Activated T-cell treated with anti-CD3 and anti-CD28 coated beads, Interleukin-2, amount 50 U/mL, for 4 hours (primary cell): ENCODE measurements around the gene PAN3. TPM values are rescaled to one million over a fixed set of nuclear protein-coding genes. Genes with fewer than 3 reads are reported as not detected.

Experiments used
- ATAC-seq, 2 donors: fragments of 200-7000 bp; cut with Tn5 transposase; one replicate each; pipeline ENCODE4 v1.10.0; 2021
- DNase-seq: peaks from one replicate; pipeline ENCODE4 v3.0.0-alpha.2; 2020
- H3K27me3 Mint-ChIP-seq: one replicate; pipeline ENCODE4 v1.8.0; 2021; ENCODE audit warnings: low read depth, mixed read lengths
- H3K36me3 Mint-ChIP-seq: one replicate; pipeline ENCODE4 v1.8.0; 2022; ENCODE audit warnings: mixed read lengths; ENCODE audit not compliant: insufficient read depth
- H3K4me1 Mint-ChIP-seq: one replicate; pipeline ENCODE4 v1.8.0; 2021; ENCODE audit warnings: low read depth, mixed read lengths
- H3K4me3 Mint-ChIP-seq: one replicate; pipeline ENCODE4 v1.8.0; 2021; ENCODE audit warnings: mild to moderate bottlenecking, moderate library complexity, mixed read lengths
- H3K9me3 Mint-ChIP-seq: one replicate; pipeline ENCODE4 v1.8.0; 2021; ENCODE audit warnings: mixed read lengths
- total RNA-seq, 3 donors: library from RNA; stranded (reverse); gene quantifications; one replicate each; pipeline ENCODE4 v1.2.1, GENCODE V29; 2021

Gene PAN3
- total RNA-seq, 3 donors from 2014 or later = 23.0 to 26.2 (median 26.1) TPM

GRCh38 chr13:28318496-28318895 lies 180.2 kb downstream of the PAN3 start:
- no peaks in the 10 kb centered on the region for H3K4me1 Mint-ChIP-seq
- no peak for ATAC-seq
- no peak for DNase-seq
- H3K9me3 Mint-ChIP-seq = no peaks in the 10 kb centered on the region
- no peaks in the 10 kb centered on the region for H3K36me3 Mint-ChIP-seq
- H3K4me3 Mint-ChIP-seq = no peak overlapping the region
- peaks cover 1% of the 10 kb centered on the region for H3K27me3 Mint-ChIP-seq

GRCh38 chr13:28319528-28319927 lies 181.2 kb downstream of the PAN3 start:
- Mint-ChIP-seq H3K9me3 (no peaks in the 10 kb centered on the region), H3K4me3 (no peak overlapping the region), H3K27me3 (peaks cover 1% of the 10 kb centered on the region), H3K36me3 (no peaks in the 10 kb centered on the region), H3K4me1 (no peaks in the 10 kb centered on the region)
- ATAC-seq (no peak), DNase-seq (no peak)

- H3K9me3 Mint-ChIP-seq = no peaks in the 10 kb centered on the region
- no peak overlapping the region for H3K4me3 Mint-ChIP-seq
- ATAC-seq = no peak
- peaks cover 1% of the 10 kb centered on the region for H3K27me3 Mint-ChIP-seq
- DNase-seq = no peak
- no peaks in the 10 kb centered on the region for H3K36me3 Mint-ChIP-seq
- H3K4me1 Mint-ChIP-seq = no peaks in the 10 kb centered on the region
Observed at GRCh38 chr13:28320209-28320608, 181.9 kb downstream of the PAN3 start.

- Mint-ChIP-seq H3K36me3 (no peaks in the 10 kb centered on the region), H3K27me3 (peaks cover 1% of the 10 kb centered on the region), H3K4me3 (no peak overlapping the region), H3K4me1 (no peaks in the 10 kb centered on the region), H3K9me3 (no peaks in the 10 kb centered on the region)
- ATAC-seq = no peak
- DNase-seq = no peak
Observed at GRCh38 chr13:28320884-28321574, 182.7 kb downstream of the PAN3 start.

- no peaks in the 10 kb centered on the region for H3K9me3 Mint-ChIP-seq
- peaks cover 1% of the 10 kb centered on the region for H3K27me3 Mint-ChIP-seq
- DNase-seq (no peak), ATAC-seq (no peak)
- no peaks in the 10 kb centered on the region for H3K4me1 Mint-ChIP-seq
- H3K4me3 Mint-ChIP-seq = no peak overlapping the region
- H3K36me3 Mint-ChIP-seq = no peaks in the 10 kb centered on the region
Observed at GRCh38 chr13:28321756-28322155, 183.4 kb downstream of the PAN3 start.

- no peak for DNase-seq
- no peak for ATAC-seq
- Mint-ChIP-seq H3K4me1 (no peaks in the 10 kb centered on the region), H3K4me3 (no peak overlapping the region), H3K36me3 (no peaks in the 10 kb centered on the region), H3K27me3 (peaks cover 1% of the 10 kb centered on the region), H3K9me3 (no peaks in the 10 kb centered on the region)
Observed at GRCh38 chr13:28322256-28322905, 184.0 kb downstream of the PAN3 start.

- Mint-ChIP-seq H3K4me3 (no peak overlapping the region), H3K36me3 (no peaks in the 10 kb centered on the region), H3K4me1 (no peaks in the 10 kb centered on the region), H3K9me3 (no peaks in the 10 kb centered on the region), H3K27me3 (peaks cover 1% of the 10 kb centered on the region)
- DNase-seq = peak; percentile 30
- ATAC-seq = peak; percentile 74 to 77
Observed at GRCh38 chr13:28324181-28324789, 185.9 kb downstream of the PAN3 start.

- Mint-ChIP-seq H3K4me1 (no peaks in the 10 kb centered on the region), H3K4me3 (no peak overlapping the region), H3K27me3 (peaks cover 1% of the 10 kb centered on the region), H3K9me3 (no peaks in the 10 kb centered on the region), H3K36me3 (no peaks in the 10 kb centered on the region)
- ATAC-seq (no peak), DNase-seq (no peak)
Observed at GRCh38 chr13:28325022-28325421, 186.7 kb downstream of the PAN3 start.

GRCh38 chr13:28326056-28326455 lies 187.7 kb downstream of the PAN3 start:
- Mint-ChIP-seq H3K9me3 (no peaks in the 10 kb centered on the region), H3K36me3 (no peaks in the 10 kb centered on the region), H3K4me3 (no peak overlapping the region), H3K27me3 (no peaks in the 10 kb centered on the region), H3K4me1 (no peaks in the 10 kb centered on the region)
- ATAC-seq (no peak), DNase-seq (no peak)

GRCh38 chr13:28327373-28328270 lies 189.3 kb downstream of the PAN3 start:
- Mint-ChIP-seq H3K4me1 (no peaks in the 10 kb centered on the region), H3K4me3 (no peak overlapping the region), H3K9me3 (no peaks in the 10 kb centered on the region), H3K36me3 (no peaks in the 10 kb centered on the region), H3K27me3 (no peaks in the 10 kb centered on the region)
- ATAC-seq = no peak
- no peak for DNase-seq

- H3K36me3 Mint-ChIP-seq = no peaks in the 10 kb centered on the region
- no peaks in the 10 kb centered on the region for H3K9me3 Mint-ChIP-seq
- ATAC-seq = no peak
- no peaks in the 10 kb centered on the region for H3K4me1 Mint-ChIP-seq
- no peaks in the 10 kb centered on the region for H3K27me3 Mint-ChIP-seq
- H3K4me3 Mint-ChIP-seq = no peak overlapping the region
- DNase-seq = no peak
Observed at GRCh38 chr13:28328271-28328607, 189.9 kb downstream of the PAN3 start.

- H3K4me1 Mint-ChIP-seq = no peaks in the 10 kb centered on the region
Observed at GRCh38 chr13:28329395-28330158, 191.2 kb downstream of the PAN3 start.

GRCh38 chr13:28333204-28333881 lies 195.0 kb downstream of the PAN3 start:
- Mint-ChIP-seq H3K4me3 (no peak overlapping the region), H3K9me3 (no peaks in the 10 kb centered on the region), H3K27me3 (no peaks in the 10 kb centered on the region), H3K4me1 (no peaks in the 10 kb centered on the region), H3K36me3 (no peaks in the 10 kb centered on the region)
- DNase-seq (no peak), ATAC-seq (no peak)

More at GRCh38 chr13:28329395-28330158, 191.2 kb downstream of the PAN3 start:
- H3K4me3 Mint-ChIP-seq = no peak overlapping the region
- DNase-seq (no peak), ATAC-seq (no peak)
- no peaks in the 10 kb centered on the region for H3K27me3 Mint-ChIP-seq
- no peaks in the 10 kb centered on the region for H3K36me3 Mint-ChIP-seq
- no peaks in the 10 kb centered on the region for H3K9me3 Mint-ChIP-seq
